Parathyroid adenoma (tissue), 2 donors: ENCODE measurements around the gene ENTPD8.
"Not testable (repeated sequence)": the region's sequence is repeated elsewhere in the genome, so short reads cannot be mapped to it uniquely, and the experiment has no call there.

ENCODE experiments used
- H2AFZ ChIP-seq: fragments of 300-600 bp; sonication (generic); one replicate; pipeline ENCODE4 v1.7.0; 2017; ENCODE audit warnings: antibody characterized with exemption, mild to moderate bottlenecking
- H3K27ac ChIP-seq: fragments of 300-600 bp; sonication (generic); one replicate; pipeline ENCODE4 v1.7.0; 2017
- H3K27me3 ChIP-seq: fragments of 300-600 bp; sonication (generic); one replicate; pipeline ENCODE4 v1.7.0; 2017; ENCODE audit warnings: low read length; ENCODE audit not compliant: control insufficient read depth, insufficient read depth
- H3K36me3 ChIP-seq: fragments of 300-600 bp; sonication (generic); one replicate; pipeline ENCODE4 v1.7.0; 2017; ENCODE audit warnings: low read length; ENCODE audit not compliant: control insufficient read depth, insufficient read depth
- H3K4me1 ChIP-seq: fragments of 300-600 bp; sonication (generic); one replicate; pipeline ENCODE4 v1.7.0; 2017; ENCODE audit warnings: control low read depth
- H3K4me2 ChIP-seq: fragments of 300-600 bp; sonication (generic); one replicate; pipeline ENCODE4 v1.7.0; 2017; ENCODE audit warnings: low read length
- H3K4me3 ChIP-seq: fragments of 300-600 bp; sonication (generic); one replicate; pipeline ENCODE4 v1.7.0; 2017; ENCODE audit warnings: low read depth, low read length
- H3K79me2 ChIP-seq: fragments of 300-600 bp; sonication (generic); one replicate; pipeline ENCODE4 v1.7.0; 2017; ENCODE audit warnings: control low read depth
- H3K9ac ChIP-seq: fragments of 300-600 bp; sonication (generic); one replicate; pipeline ENCODE4 v1.7.0; 2017; ENCODE audit warnings: mild to moderate bottlenecking
- H3K9me3 ChIP-seq: fragments of 300-600 bp; sonication (generic); one replicate; pipeline ENCODE4 v1.7.0; 2017; ENCODE audit warnings: low read length; ENCODE audit not compliant: control insufficient read depth
- TF ChIP-seq, protein P1 (sequence below): fragments of 300-600 bp; sonication (generic); IDR thresholded peaks from one replicate; pipeline ENCODE4 v1.7.0; 2017; ENCODE audit warnings: antibody characterized with exemption, mild to moderate bottlenecking
- donor health status: primary hyperparathyroidism.

Gene ENTPD8

DNA sequence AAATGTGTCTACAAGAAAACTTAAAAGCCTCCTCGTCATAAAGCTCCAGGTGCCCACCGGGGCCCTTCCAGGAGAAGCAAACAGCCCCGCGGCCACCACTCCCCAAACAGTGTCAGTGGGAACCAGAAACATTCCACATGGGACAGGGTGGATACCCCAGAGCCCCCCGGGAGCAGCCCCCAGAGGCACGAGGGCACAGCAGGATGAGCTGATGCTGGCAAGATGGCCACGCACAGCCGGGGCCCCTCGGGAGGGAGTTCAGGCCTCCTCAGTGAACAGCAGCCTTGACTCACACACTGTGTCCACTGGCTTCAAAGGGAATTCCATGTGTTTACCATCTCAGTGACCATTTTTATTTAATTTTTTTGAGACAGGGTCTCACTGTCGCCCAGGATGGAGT, 28.7 kb downstream of the ENTPD8 start:
- Histone ChIP-seq H3K4me2 (no peak overlapping the region), H3K4me1 (no peaks in the 10 kb centered on the region), H3K9me3 (no peaks in the 10 kb centered on the region), H3K36me3 (no peaks in the 10 kb centered on the region), H3K27me3 (no peaks in the 10 kb centered on the region), H3K4me3 (no peak overlapping the region), H3K27ac (no peak overlapping the region), H3K9ac (no peak overlapping the region), H3K79me2 (peaks cover 9% of the 10 kb centered on the region), H2AFZ (no peak overlapping the region)
- TF ChIP-seq, protein P1, sequence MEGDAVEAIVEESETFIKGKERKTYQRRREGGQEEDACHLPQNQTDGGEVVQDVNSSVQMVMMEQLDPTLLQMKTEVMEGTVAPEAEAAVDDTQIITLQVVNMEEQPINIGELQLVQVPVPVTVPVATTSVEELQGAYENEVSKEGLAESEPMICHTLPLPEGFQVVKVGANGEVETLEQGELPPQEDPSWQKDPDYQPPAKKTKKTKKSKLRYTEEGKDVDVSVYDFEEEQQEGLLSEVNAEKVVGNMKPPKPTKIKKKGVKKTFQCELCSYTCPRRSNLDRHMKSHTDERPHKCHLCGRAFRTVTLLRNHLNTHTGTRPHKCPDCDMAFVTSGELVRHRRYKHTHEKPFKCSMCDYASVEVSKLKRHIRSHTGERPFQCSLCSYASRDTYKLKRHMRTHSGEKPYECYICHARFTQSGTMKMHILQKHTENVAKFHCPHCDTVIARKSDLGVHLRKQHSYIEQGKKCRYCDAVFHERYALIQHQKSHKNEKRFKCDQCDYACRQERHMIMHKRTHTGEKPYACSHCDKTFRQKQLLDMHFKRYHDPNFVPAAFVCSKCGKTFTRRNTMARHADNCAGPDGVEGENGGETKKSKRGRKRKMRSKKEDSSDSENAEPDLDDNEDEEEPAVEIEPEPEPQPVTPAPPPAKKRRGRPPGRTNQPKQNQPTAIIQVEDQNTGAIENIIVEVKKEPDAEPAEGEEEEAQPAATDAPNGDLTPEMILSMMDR, result no peak

DNA sequence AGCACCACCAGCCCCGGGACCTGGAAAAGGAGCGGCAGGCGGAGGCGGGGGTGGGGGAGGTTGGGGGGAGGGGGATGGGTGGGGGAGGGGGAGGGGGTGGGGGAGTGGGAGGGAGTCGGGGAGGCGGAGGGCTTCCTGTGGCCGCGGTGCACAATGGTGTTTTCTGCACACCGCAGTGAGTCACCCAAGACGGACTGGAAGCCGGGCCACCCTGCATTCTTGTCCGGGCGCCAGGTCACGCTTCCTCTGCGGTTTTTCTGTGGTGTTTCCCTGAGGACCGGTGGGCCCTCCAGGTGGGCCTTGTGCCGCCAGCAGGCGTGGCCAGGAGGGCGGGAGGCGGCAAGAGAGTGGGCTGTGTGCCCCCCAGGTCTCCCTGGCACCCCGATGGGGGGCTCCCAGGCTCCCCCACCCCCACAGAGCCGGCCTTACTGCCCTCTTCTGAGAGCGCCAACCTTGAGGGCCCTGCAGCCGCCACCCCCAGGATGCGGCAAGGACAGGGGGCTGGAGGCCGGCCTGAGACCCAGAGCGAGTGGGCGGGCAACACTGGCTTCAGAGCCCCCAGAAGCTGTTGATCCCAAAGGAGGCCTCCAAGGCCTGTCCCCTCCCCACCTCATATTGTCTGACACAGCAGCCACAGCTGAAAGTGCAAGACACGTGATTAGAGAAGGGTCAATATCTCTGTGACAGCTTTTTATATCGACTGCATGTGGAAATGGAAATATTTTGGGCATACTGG, 29.3 kb downstream of the ENTPD8 start:
- Histone ChIP-seq H3K4me3 (no peak overlapping the region), H3K36me3 (no peaks in the 10 kb centered on the region), H2AFZ (no peak overlapping the region), H3K9me3 (no peaks in the 10 kb centered on the region), H3K9ac (no peak overlapping the region), H3K79me2 (peaks cover 8% of the 10 kb centered on the region), H3K4me1 (no peaks in the 10 kb centered on the region), H3K27ac (no peak overlapping the region), H3K27me3 (no peaks in the 10 kb centered on the region), H3K4me2 (no peak overlapping the region)
- TF ChIP-seq, protein P1, result no peak

DNA sequence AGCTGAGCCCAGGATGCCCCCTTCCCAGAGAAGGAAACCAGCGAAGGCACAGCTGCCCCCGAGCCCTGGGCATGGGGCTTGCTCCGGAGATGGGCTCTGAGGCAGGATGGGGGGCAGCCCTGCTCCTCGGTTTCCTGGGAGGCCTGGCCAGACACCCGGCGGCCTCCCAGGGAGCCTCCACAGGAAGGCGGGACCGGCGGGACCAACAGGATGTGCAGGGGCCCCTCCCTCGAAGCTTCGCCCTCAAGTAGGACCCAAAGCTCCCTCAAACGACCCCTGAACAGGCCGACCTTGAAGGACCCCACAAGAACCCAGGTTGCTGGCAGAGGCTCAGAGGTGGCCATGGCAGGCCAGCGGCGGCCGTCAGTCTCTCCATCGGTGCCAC, 29.9 kb downstream of the ENTPD8 start:
- Histone ChIP-seq H3K4me1 (no peaks in the 10 kb centered on the region), H3K9ac (no peak overlapping the region), H3K27ac (no peak overlapping the region), H3K4me3 (no peak overlapping the region), H3K27me3 (no peaks in the 10 kb centered on the region), H3K4me2 (no peak overlapping the region), H2AFZ (no peak overlapping the region), H3K36me3 (no peaks in the 10 kb centered on the region), H3K9me3 (no peaks in the 10 kb centered on the region), H3K79me2 (peaks cover 2% of the 10 kb centered on the region)
- TF ChIP-seq, protein P1, result no peak

DNA sequence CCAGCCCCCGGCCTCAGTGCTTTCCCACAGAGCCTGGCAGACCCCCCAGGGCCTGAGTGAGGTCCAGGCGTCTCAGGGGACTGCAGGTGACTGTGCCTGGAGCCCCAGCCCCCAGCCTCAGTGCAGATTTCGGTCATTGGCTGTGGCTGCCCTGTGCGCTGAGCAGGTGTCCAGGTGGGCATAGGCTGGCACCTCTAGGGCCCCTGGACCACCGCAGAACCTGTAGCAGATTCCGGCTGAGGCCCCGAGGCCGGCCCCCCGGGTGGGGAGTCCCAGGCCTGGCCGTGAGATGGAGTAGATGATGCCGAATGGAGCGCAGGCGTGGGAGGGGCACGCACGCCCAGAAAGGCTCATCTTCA, 30.3 kb downstream of the ENTPD8 start:
- no peaks in the 10 kb centered on the region for H3K36me3 ChIP-seq
- H3K4me2 ChIP-seq, result no peak overlapping the region
- no peak overlapping the region for H3K27ac ChIP-seq
- H3K27me3 ChIP-seq, result no peaks in the 10 kb centered on the region
- no peak overlapping the region for H3K9ac ChIP-seq
- H3K4me3 ChIP-seq, result no peak overlapping the region
- H3K9me3 ChIP-seq, result no peaks in the 10 kb centered on the region
- TF ChIP-seq, protein P1, result no peak
- no peak overlapping the region for H2AFZ ChIP-seq
- peaks cover 2% of the 10 kb centered on the region for H3K79me2 ChIP-seq
- H3K4me1 ChIP-seq, result no peaks in the 10 kb centered on the region

DNA sequence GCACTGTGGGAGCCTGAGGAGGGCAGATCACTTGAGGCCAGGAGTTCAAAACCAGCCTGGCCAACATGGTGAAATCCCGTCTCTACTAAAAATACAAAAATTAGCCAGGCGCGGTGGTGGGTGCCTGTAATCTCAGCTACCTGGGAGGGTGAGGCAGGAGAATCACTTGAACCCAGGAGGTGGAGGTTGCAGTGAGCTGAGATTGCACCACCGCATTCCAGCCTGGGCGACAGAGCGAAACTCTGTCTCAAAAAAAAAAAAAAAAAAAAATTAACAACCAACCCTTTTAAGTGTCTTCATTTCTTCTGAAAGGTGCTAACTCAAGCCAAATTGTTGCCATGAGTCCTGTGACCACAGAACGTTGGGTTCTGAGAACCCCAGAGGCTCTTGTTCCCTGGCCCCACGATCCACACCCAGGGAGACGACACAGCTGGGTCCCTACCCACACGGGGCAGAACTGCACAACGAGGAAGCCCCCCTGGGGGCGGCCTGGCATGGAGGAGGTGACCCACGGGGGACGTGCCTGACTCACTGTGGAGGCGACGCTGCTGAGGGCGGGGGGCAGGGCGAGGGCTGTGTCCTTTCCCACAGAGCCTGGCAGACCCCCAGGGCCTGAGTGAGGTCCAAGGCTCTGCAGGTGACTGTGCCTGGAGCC, 30.8 kb downstream of the ENTPD8 start:
- not testable (repeated sequence) for H3K36me3 ChIP-seq, H3K9me3 ChIP-seq, H3K4me1 ChIP-seq, H3K4me3 ChIP-seq, H3K4me2 ChIP-seq, H3K9ac ChIP-seq, H3K27ac ChIP-seq, H2AFZ ChIP-seq, H3K27me3 ChIP-seq, H3K79me2 ChIP-seq
